Renal pelvis (tissue), 4 donors: ENCODE results near the gene PTPRN2. TPM values are rescaled to one million over a fixed set of nuclear protein-coding genes. Genes with fewer than 3 reads are reported as not detected.
"Not testable (repeated sequence)": the region's sequence is repeated elsewhere in the genome, so short reads cannot be mapped to it uniquely, and the experiment has no call there.

ENCODE experiments used
- DNase-seq: peaks from one replicate; pipeline ENCODE4 v3.0.0-alpha.2; 2013
- polyA plus RNA-seq, 3 donors: library from polyadenylated mRNA; unstranded; fragments of 120-200 nt; gene quantifications; one replicate each; pipeline ENCODE4 v1.2.1, GENCODE V29; 2013; ENCODE audit not compliant: insufficient read length in 3 of 3

The PTPRN2 gene
- polyA plus RNA-seq, 3 donors, result 6.6 to 7.5 (median 7.4) TPM

- no peak for DNase-seq
Observed at GRCh38 chr7:158445421-158446175, 142.0 kb downstream of the PTPRN2 start.

GRCh38 chr7:158444501-158445420, 142.9 kb downstream of the PTPRN2 start:
- no peak for DNase-seq

DNA sequence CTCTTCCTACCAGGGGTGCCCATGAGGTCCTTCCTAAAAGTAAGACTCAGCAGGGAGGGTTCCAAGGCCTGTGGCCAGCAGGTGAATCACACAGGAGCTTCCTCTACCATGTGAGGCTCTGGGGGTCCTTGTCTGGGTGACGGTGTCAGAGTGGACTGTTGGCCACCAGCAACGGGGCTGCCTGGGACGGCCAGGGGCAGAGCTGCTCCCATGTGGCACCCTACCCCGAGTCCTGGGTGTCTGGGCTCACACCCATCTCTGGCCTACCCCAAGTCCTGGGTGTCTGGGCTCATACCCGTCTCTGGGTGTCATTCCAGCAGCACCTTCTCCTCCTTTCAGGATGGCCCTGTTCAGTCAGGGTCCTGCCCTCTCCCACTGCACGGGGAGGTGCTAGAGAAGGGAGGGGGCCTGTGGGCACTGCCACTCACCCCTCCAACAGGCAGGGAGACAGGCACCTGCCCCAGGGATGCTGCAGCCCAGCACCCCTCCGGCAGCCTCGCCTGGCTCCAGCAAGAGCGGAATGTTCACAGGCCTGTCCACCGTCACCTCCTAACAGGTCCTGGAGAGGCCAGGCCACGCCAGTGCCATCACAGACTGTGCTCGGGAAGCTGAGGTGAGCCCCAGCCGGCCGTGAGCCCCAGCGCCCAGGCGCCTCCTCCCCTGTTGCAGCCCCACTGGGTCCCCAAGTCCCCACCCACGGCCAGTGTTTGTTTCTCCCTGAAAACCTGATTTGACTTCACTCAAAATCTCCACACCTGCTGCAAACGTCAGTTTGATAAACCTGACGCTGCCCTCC, 143.7 kb downstream of the PTPRN2 start:
- DNase-seq, result no peak

GRCh38 chr7:158443014-158443687, 144.5 kb downstream of the PTPRN2 start:
- DNase-seq, result no peak

DNA sequence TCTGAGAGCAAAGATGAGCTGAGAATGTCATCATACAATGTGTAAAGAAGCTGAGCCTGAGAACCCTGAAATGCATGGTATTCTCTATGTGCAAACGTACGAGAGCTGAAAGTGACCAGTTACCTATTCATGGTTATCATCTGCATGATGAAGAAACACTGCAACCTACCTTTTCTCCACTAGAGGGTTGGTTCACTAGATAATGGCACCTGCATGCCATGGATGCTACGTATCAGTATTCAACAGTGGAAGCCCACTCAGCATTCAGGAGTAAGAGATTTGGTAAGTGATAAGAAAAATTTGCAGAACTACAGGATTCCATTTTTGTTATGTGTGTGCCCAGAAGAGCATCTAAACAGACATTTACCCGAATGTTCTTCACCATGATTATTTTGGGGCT, 145.4 kb downstream of the PTPRN2 start:
- no peak for DNase-seq

- no peak for DNase-seq
Observed at GRCh38 chr7:158439035-158439434, 148.6 kb downstream of the PTPRN2 start.

- peak; percentile 77 for DNase-seq
Observed at GRCh38 chr7:158432369-158433341, 155.0 kb downstream of the PTPRN2 start.

DNA sequence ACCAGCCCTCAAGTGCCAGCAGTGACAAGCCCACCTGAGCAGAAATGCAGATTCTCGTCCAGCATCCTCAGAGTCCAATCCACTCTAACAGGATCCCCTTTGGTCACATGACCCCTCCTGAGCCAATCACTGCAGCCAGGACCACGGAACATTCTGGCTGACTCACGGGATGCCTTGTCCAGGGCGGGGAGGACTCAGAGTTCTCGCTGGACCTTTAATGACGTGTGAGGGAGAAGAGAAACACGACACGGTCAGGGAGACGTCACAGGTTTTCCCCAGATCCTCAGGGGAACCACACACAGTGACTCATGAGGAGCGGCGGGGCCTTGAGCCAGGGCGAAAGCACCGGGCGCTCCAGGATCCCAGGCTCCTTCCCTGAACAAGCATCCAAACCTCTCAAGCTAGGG, 155.7 kb downstream of the PTPRN2 start:
- DNase-seq, result no peak

DNA sequence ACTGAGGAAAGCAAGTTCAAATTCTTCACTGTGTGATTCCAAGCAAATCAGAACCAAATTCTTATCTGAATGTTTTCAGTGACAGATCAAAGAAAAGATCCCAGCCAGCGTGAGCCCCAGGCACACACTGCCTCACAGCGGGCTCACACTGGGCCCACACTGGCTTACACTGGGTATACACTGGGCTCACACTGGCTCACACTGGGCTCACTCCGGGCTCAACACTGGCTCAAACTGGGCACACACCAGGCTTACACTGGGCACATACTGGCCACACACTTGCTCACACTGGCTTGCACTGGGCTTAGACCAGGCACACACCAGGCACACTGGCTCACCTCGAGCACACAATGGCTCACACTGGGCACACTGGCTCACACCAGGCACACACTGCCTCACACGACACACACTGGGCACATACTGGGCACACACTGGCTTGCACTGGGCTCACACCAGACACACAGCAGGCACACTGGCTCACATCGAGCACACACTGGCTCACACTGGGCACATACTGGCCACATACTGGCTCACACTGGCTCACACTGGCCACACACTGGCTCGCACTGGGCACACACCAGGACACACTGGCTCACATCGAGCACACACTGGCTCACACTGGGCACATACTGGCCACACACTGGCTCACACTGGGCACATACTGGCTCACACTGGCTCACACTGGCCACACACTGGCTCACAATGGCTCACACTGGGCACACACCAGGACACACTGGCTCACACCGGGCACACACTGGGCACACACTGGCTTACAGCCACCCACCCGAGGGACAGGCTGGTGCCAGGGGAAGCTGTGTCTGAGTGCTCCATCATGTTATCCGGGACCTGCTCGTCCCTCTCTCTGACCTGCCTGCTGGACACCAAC, 156.3 kb downstream of the PTPRN2 start:
- DNase-seq, result no peak

DNA sequence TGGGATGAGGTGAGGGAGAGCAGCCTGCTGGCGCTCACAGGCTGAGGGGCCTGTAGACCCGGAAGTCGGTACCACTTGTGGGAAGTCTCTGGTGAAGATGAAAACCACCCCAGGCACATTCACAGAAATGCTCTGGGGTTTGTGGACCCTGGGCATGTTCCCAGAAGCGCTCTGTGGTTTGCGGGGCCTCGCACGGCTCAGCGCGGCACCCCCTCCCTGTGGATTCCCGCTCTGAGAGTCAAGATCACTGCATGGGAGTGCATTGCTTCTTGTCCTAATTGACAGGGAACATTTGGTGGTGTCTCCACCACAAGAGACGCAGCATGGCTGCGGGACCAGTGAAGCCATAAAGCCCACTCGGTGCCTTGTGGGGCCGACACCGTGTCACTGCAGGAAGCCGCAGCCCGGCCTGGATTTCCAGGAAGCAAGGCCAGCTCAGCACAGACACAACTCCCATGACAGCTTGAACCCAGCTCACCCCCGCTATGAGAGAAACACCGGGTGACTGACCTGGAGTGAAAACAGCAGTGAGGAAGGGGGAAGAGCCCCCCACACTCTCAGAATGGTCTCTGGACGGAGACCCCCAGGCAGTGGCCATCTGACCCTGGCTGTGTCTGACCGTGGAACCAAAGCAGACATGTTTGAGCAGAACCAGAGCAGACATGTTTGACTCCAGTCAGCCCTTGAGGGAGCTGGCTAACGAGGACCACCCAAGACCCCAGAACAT, 157.2 kb downstream of the PTPRN2 start:
- no peak for DNase-seq

- no peak for DNase-seq
Observed at GRCh38 chr7:158428837-158429753, 158.5 kb downstream of the PTPRN2 start.

DNA sequence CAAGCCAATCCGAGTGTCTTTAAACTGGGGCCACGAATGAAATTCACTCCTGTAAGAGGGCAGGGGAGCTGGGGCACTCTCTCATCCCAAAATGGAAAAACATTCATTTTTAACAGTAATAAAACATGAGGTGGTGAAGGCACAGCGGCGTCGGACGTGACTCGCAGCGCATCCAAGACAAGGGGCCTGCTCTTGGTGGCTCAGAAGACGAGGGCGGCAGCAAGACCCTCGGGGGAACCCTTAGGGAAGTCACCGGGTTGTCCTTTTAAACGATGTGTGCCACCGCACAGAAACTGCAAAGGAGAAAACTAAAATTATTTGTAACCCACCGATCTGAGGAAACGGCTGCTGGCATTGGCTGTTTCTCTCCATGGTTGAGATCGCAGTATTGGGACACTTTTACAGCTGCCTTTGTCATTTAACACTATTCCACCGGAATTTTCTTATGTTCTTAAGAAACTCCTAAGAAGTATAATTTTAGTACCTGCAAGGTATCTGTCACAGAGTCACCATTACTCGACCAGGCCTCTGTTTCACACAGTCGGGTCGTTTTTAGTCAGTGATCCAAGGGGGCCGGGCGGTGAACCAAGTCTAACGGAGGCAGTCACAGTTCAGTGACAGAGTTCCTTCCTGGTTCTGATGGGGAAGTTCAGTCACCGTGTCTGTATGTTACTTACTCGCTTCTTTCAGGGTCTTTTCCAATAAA, 159.3 kb downstream of the PTPRN2 start:
- DNase-seq, result no peak

DNA sequence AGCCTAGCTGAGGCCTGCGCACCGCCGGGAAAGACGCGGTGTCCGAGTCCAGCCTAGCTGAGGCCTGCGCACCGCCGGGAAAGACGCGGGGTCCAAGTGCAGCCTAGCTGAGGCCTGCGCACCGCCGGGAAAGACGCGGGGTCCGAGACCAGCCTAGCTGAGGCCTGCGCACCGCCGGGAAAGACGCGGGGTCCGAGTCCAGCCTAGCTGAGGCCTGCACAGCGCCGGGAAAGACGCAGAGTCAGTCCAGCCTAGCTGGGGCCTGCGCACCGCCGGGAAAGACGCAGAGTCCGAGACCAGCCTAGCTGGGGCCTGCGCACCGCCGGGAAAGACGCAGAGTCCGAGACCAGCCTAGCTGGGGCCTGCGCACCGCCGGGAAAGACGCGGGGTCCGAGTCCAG, 161.9 kb downstream of the PTPRN2 start:
- not testable (repeated sequence) for DNase-seq

DNA sequence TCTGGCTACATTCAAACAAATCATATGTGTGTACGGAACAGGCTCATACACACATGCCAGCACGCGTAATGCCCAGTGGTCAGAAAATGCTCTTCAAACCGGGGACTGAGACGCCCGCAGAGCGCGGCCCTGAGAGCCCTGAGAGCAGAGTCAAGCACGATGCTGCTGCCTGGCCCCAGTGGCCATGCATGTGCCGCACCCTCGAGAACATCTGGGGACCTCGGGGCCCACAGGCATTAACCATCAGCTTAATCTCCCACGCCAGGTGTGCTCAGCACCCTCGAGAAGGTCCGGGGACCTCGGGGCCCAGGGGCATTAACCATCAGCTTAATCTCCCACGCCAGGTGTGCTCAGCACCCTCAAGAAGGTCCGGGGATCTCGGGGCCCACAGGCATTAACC, 163.1 kb downstream of the PTPRN2 start:
- no peak for DNase-seq

GRCh38 chr7:158424011-158424410, 163.6 kb downstream of the PTPRN2 start:
- DNase-seq, result no peak

GRCh38 chr7:158422887-158423560, 164.6 kb downstream of the PTPRN2 start:
- DNase-seq, result no peak
